H1 (cell line): ENCODE results near the gene ZDHHC1. TPM values are rescaled to one million over a fixed set of nuclear protein-coding genes. Genes with fewer than 3 reads are reported as not detected.

Source experiments
- polyA plus RNA-seq, 7 experiments: library from polyadenylated mRNA; depleted of rRNA in 3 of 7; stranded (reverse) in 5 of 7; unstranded in 2 of 7; fragments of >200 nt in 5 of 7; fragments of 200-250 nt in 2 of 7; gene quantifications; 1 replicate in 5 of 7; 2 replicates in 1 of 7; 4 replicates in 1 of 7; pipeline versions ENCODE4 v1.2.1 to v1.2.3, GENCODE V29; 2011 to 2013; ENCODE audit warnings: missing spikeins in 2 of 7, mixed read lengths in 2 of 7
- small RNA-seq: library from polyadenylated mRNA; stranded (forward); fragments of <200 nt; extraction: miRNeasy Mini kit (QIAGEN cat#:217004); gene quantifications from one replicate; pipeline ENCODE3, GENCODE V24; 2013; ENCODE audit not compliant: insufficient read depth
- total RNA-seq: library from RNA; stranded (reverse); fragmentation: NEBNext Ultra II Directional; extraction: Animal tissue kit (Norgen Biotek cat#: 25700); gene quantifications from 2 replicates; pipeline ENCODE4 v1.2.1, GENCODE V29; 2021

ZDHHC1 gene
- total and polyA plus RNA-seq, 2 of the 8 experiments (the other 6 are each of a cell fraction or from before 2014, with no cell fraction given): 3.1 to 4.9 TPM

Small RNAs within 50 kb of the gene (small RNA-seq; reads per million reads assigned to genes)
- not detected for gene RNU1-123P

Other genes starting within 250 kb of the ZDHHC1 start
- gene NOL3, start 245.9 kb downstream of the ZDHHC1 start, total RNA-seq: 1.6 and 2.2 TPM in 2 replicates
- 4.1 and 4.6 TPM in 2 replicates for gene NOL3, start 245.9 kb downstream of the ZDHHC1 start, polyA plus RNA-seq (2011; rRNA removed)
- 22.9 and 23.1 TPM in 2 replicates for gene MATCAP1, start 232.5 kb downstream of the ZDHHC1 start, total RNA-seq
- 27.5 and 38.0 TPM in 2 replicates for gene MATCAP1, start 232.5 kb downstream of the ZDHHC1 start, polyA plus RNA-seq (2011; rRNA removed)
- gene EXOC3L1, start 226.3 kb downstream of the ZDHHC1 start, total RNA-seq: 1.3 and 1.7 TPM in 2 replicates
- gene EXOC3L1, start 226.3 kb downstream of the ZDHHC1 start, polyA plus RNA-seq (2011; rRNA removed): 1.3 and 2.1 TPM in 2 replicates
- 78.0 and 79.9 TPM in 2 replicates for gene E2F4, start 224.3 kb downstream of the ZDHHC1 start, total RNA-seq
- 157 and 194 TPM in 2 replicates for gene E2F4, start 224.3 kb downstream of the ZDHHC1 start, polyA plus RNA-seq (2011; rRNA removed)
- 9.2 and 9.6 TPM in 2 replicates for gene ELMO3, start 217.3 kb downstream of the ZDHHC1 start, total RNA-seq
- gene ELMO3, start 217.3 kb downstream of the ZDHHC1 start, polyA plus RNA-seq (2011; rRNA removed): 10.9 and 14.4 TPM in 2 replicates
- gene TMEM208, start 189.3 kb downstream of the ZDHHC1 start, total RNA-seq: 37.7 and 37.9 TPM in 2 replicates
- 93.9 and 100.0 TPM in 2 replicates for gene TMEM208, start 189.3 kb downstream of the ZDHHC1 start, polyA plus RNA-seq (2011; rRNA removed)
- 55.4 and 60.7 TPM in 2 replicates for gene FHOD1, start 169.0 kb downstream of the ZDHHC1 start, total RNA-seq
- gene FHOD1, start 169.0 kb downstream of the ZDHHC1 start, polyA plus RNA-seq (2011; rRNA removed): 31.3 and 49.1 TPM in 2 replicates
- 7.9 and 8.5 TPM in 2 replicates for gene SLC9A5, start 167.5 kb downstream of the ZDHHC1 start, total RNA-seq
- 8.6 and 11.6 TPM in 2 replicates for gene SLC9A5, start 167.5 kb downstream of the ZDHHC1 start, polyA plus RNA-seq (2011; rRNA removed)
- gene PLEKHG4, start 136.9 kb downstream of the ZDHHC1 start, total RNA-seq: 7.4 and 7.7 TPM in 2 replicates
- gene PLEKHG4, start 136.9 kb downstream of the ZDHHC1 start, polyA plus RNA-seq (2011; rRNA removed): 11.1 and 19.8 TPM in 2 replicates
- 0.06 and 0.63 TPM in 2 replicates for gene KCTD19, start 89.7 kb downstream of the ZDHHC1 start, total RNA-seq
- 0.24 and 0.47 TPM in 2 replicates for gene KCTD19, start 89.7 kb downstream of the ZDHHC1 start, polyA plus RNA-seq (2011; rRNA removed)
- gene LRRC36, start 89.7 kb downstream of the ZDHHC1 start, total RNA-seq: 0.44 TPM in 1 of 2 replicates, not detected in the other
- gene LRRC36, start 89.7 kb downstream of the ZDHHC1 start, polyA plus RNA-seq (2011; rRNA removed): 0.09 and 0.15 TPM in 2 replicates
- gene TPPP3, start 23.0 kb downstream of the ZDHHC1 start, total RNA-seq: 0.61 and 1.0 TPM in 2 replicates
- 0.77 and 1.3 TPM in 2 replicates for gene TPPP3, start 23.0 kb downstream of the ZDHHC1 start, polyA plus RNA-seq (2011; rRNA removed)
- gene HSD11B2, start 14.6 kb upstream of the ZDHHC1 start, total RNA-seq: 25.9 and 28.7 TPM in 2 replicates
- gene HSD11B2, start 14.6 kb upstream of the ZDHHC1 start, polyA plus RNA-seq (2011; rRNA removed): 32.9 and 41.9 TPM in 2 replicates
- gene ATP6V0D1, start 64.7 kb upstream of the ZDHHC1 start, total RNA-seq: 47.3 and 54.1 TPM in 2 replicates
- 129 and 134 TPM in 2 replicates for gene ATP6V0D1, start 64.7 kb upstream of the ZDHHC1 start, polyA plus RNA-seq (2011; rRNA removed)
- not detected in 2 replicates for gene AGRP, start 67.1 kb upstream of the ZDHHC1 start, total RNA-seq
- gene AGRP, start 67.1 kb upstream of the ZDHHC1 start, polyA plus RNA-seq (2011; rRNA removed): not detected in 2 replicates
- gene RIPOR1, start 112.4 kb upstream of the ZDHHC1 start, total RNA-seq: 8.0 and 10.1 TPM in 2 replicates
- gene RIPOR1, start 112.4 kb upstream of the ZDHHC1 start, polyA plus RNA-seq (2011; rRNA removed): 2.7 and 4.4 TPM in 2 replicates
- gene CTCF, start 146.0 kb upstream of the ZDHHC1 start, total RNA-seq: 66.0 and 67.5 TPM in 2 replicates
- 24.2 and 32.4 TPM in 2 replicates for gene CTCF, start 146.0 kb upstream of the ZDHHC1 start, polyA plus RNA-seq (2011; rRNA removed)
- 34.5 and 36.7 TPM in 2 replicates for gene CARMIL2, start 228.7 kb upstream of the ZDHHC1 start, total RNA-seq
- gene CARMIL2, start 228.7 kb upstream of the ZDHHC1 start, polyA plus RNA-seq (2011; rRNA removed): 15.7 and 29.8 TPM in 2 replicates
- gene ACD, start 243.8 kb upstream of the ZDHHC1 start, total RNA-seq: 34.8 and 35.8 TPM in 2 replicates
- 58.0 and 81.7 TPM in 2 replicates for gene ACD, start 243.8 kb upstream of the ZDHHC1 start, polyA plus RNA-seq (2011; rRNA removed)
- 14.4 and 15.1 TPM in 2 replicates for gene PARD6A, start 244.5 kb upstream of the ZDHHC1 start, total RNA-seq
- 21.8 and 28.6 TPM in 2 replicates for gene PARD6A, start 244.5 kb upstream of the ZDHHC1 start, polyA plus RNA-seq (2011; rRNA removed)